ENCODE measurements around the gene PHF20. TPM values are rescaled to one million over a fixed set of nuclear protein-coding genes. Genes with fewer than 3 reads are reported as not detected.

The PHF20 gene
- total and polyA plus RNA-seq, 3 donors from 2014 or later: 59.8 to 108 (median 76.1) TPM

- Histone ChIP-seq H3K4me3 (no peak overlapping the region), H3K9me3 (no peaks in the 10 kb centered on the region), H3K27ac (no peak overlapping the region), H3K27me3 (no peaks in the 10 kb centered on the region), H3K36me3 (ENCODE audit: low read depth, missing control alignments) (no peaks in the 10 kb centered on the region), H3K4me1 (peaks cover 23% of the 10 kb centered on the region)
- WGBS, 2 donors: 79 to 82% methylated on average over 24 of the region's 24 CpGs
- intact Hi-C loops (cut with DNase I; ENCODE audit: low total_unique reads): no loop called here
- no peak for DNase-seq
- no peak for TF ChIP-seq CTCF (IDR thresholded peaks at IDR 0.05)
- TF ChIP-seq POLR2A (IDR thresholded peaks at IDR 0.05): no peak
Measured at GRCh38 chr20:35731862-35732643, 39.8 kb upstream of the PHF20 start.

GRCh38 chr20:35732644-35732982 is 39.2 kb upstream of the PHF20 start:
- intact Hi-C loops (cut with DNase I; ENCODE audit: low total_unique reads): no loop called here
- no peak for DNase-seq
- Histone ChIP-seq H3K36me3 (ENCODE audit: low read depth, missing control alignments) (no peaks in the 10 kb centered on the region), H3K4me1 (peaks cover 23% of the 10 kb centered on the region), H3K9me3 (no peaks in the 10 kb centered on the region), H3K4me3 (no peak overlapping the region), H3K27ac (no peak overlapping the region), H3K27me3 (no peaks in the 10 kb centered on the region)
- 54 to 56% methylated on average over 1 of the region's 1 CpG for WGBS, 2 donors
- no peak for TF ChIP-seq CTCF (IDR thresholded peaks at IDR 0.05)
- TF ChIP-seq POLR2A (IDR thresholded peaks at IDR 0.05): no peak

- no peak overlapping the region for H3K27ac ChIP-seq
- intact Hi-C loops (cut with DNase I; ENCODE audit: low total_unique reads): no loop called here
Measured at GRCh38 chr20:35734374-35734773, 37.4 kb upstream of the PHF20 start.

GRCh38 chr20:35734777-35735649 is 36.8 kb upstream of the PHF20 start:
- no peak overlapping the region for H3K4me3 ChIP-seq

More at GRCh38 chr20:35734374-35734773, 37.4 kb upstream of the PHF20 start:
- Histone ChIP-seq H3K9me3 (no peaks in the 10 kb centered on the region), H3K4me1 (peaks cover 24% of the 10 kb centered on the region), H3K27me3 (no peaks in the 10 kb centered on the region), H3K36me3 (ENCODE audit: low read depth, missing control alignments) (no peaks in the 10 kb centered on the region), H3K4me3 (no peak overlapping the region)
- DNase-seq: no peak
- TF ChIP-seq POLR2A (IDR thresholded peaks at IDR 0.05) (no peak), CTCF (IDR thresholded peaks at IDR 0.05) (no peak)

More at GRCh38 chr20:35734777-35735649, 36.8 kb upstream of the PHF20 start:
- DNase-seq: no peak
- WGBS, 2 donors: 57 to 62% methylated on average over 4 of the region's 4 CpGs
- Histone ChIP-seq H3K27ac (no peak overlapping the region), H3K9me3 (no peaks in the 10 kb centered on the region), H3K36me3 (ENCODE audit: low read depth, missing control alignments) (no peaks in the 10 kb centered on the region), H3K4me1 (peaks cover 31% of the 10 kb centered on the region), H3K27me3 (no peaks in the 10 kb centered on the region)
- intact Hi-C loops (cut with DNase I; ENCODE audit: low total_unique reads): no loop called here
- TF ChIP-seq CTCF (IDR thresholded peaks at IDR 0.05) (no peak), POLR2A (IDR thresholded peaks at IDR 0.05) (no peak)
